COLO668 (cell line): ENCODE data around the gene MAGI1.
A peak's percentile ranks its signal among the peaks of the same experiment; 100 is the strongest.
"Not testable (repeated sequence)": the region's sequence is repeated elsewhere in the genome, so short reads cannot be mapped to it uniquely, and the experiment has no call there.

Experiments used
- DNase-seq: peaks from one replicate; lab custom pipeline; 2025; ENCODE audit not compliant: unreplicated experiment; lab: John Stamatoyannopoulos, UW

MAGI1 gene

DNA sequence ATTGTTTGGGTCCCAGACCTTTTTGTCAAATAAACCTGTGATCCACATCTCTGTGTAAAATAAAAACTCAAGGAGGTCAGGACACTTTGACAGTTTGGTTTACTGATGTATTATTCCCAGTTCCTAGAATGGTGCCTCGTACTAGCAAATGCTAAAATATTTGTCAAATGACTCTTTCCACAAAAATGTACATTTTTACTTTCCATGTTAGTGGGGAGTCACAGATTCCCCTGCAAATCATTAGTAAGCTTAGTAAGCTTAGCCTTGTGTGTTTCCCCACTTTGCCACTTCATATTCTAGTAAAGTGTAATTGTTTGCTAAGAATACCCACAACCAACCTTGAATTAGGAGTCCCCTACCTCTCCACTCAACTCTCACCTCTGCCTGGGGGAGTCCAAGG lies 2.4 kb upstream of the MAGI1 start:
- no peak for DNase-seq

DNA sequence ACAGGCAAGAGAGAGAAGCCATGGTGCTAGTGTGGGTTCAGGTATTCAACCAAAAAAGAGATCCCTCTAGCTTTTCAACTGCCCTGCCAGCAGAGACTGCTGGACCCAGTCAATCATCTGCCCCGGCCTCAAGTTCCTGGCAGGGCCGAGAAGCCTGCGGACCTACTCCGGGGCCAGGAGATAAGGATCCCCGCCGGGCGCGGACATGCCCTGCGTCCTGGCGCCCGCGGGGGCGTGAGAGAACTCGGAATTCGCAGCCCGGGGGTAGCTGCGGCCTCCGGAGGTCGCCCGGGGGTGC lies 821 bp upstream of the MAGI1 start:
- DNase-seq = no peak

DNA sequence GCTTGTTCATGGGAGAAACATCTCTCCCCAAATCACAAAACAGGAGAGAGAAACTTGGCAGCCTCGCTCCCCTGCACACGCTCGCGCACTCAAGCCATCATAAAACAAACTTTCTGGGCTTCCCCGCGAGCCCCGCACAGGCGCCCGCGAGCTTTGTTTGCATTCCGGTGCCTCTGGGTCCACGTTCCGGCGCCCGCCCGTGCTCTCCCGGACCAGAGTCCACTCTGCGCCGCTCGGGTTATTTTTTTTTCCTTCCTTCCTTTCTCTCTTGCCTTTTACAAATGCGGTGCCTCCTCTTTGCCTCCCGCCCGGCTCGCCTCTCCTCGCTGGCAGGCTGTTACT lies 363 bp downstream of the MAGI1 start:
- DNase-seq = peak; percentile 75

DNA sequence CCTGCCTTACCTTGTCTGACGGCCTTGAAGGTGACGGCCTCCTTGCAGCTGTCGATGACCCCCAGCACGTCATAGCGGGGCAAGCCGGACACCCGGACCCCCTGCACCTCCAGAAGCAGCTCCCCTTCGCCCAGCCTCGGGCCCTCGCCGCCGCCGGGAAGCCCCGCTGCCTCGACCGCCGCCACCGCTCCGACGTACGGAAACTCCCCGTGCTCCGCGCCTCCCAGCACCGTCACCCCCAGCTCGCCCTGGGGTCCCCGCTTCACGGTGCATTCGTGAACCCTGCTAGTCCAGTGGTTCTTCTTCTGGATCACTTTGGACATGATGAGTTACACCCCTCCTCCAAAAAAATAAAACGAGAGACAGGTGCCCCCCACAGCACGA lies 740 bp downstream of the MAGI1 start:
- DNase-seq = peak; percentile 35

DNA sequence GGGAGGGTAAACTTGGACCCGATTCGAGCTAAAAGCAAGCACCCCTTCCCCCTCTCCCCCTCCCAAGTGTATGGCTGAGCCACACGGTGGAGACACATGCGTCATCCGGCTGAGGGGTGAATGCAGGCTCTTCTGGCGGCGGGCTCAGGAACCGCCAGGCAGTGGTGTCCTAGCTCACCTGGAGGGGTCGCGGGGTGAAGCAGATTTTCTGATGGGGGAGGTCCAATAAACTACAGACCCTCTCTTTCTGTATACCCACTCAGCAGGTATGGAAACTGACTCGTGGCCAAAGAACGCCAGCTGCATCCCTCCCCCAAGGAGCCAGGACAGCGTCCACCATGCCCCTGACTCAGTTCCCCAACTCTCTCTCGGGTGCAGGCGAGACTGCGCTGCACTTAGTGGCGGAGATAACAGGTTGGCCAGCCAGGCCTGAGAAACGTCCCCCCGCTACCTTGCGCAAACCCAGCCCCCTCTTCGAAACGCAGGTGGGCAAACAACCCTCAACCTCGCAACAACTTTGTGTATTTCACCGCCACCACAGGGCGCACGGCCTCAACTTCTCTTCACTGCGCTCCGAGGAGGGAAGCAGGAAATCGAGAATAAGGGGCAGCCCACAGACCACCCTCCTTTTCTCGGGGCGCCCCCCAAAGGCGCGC lies 1.3 kb downstream of the MAGI1 start:
- DNase-seq = peak; percentile 64

DNA sequence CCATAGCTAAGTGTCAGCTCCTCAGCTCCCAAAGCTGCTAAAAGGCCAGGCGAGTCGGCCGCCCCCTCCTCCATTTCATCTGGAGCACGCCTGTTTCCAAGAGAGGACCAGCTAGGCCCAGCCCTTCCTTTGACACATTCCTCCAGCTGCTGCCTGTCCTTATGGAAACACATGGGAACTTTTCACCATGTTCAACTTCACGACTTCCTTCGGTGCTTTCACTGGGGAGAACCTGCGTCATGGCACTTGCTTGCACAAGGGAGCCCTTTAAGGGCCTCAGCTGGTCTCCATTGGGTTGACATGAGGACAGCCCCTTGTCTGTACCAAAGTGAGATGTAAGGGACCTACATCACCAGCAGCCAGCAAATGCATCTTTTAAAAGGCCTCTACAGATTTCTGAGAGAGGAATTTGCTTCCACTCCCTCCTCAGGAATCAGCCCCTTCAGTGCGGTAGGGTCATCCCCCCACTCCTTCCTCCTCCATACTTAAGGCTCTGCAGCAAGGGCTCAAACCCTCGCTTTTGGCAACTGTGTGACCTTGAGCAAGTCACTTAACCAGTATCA lies 2.1 kb downstream of the MAGI1 start:
- DNase-seq = peak; percentile 9

DNA sequence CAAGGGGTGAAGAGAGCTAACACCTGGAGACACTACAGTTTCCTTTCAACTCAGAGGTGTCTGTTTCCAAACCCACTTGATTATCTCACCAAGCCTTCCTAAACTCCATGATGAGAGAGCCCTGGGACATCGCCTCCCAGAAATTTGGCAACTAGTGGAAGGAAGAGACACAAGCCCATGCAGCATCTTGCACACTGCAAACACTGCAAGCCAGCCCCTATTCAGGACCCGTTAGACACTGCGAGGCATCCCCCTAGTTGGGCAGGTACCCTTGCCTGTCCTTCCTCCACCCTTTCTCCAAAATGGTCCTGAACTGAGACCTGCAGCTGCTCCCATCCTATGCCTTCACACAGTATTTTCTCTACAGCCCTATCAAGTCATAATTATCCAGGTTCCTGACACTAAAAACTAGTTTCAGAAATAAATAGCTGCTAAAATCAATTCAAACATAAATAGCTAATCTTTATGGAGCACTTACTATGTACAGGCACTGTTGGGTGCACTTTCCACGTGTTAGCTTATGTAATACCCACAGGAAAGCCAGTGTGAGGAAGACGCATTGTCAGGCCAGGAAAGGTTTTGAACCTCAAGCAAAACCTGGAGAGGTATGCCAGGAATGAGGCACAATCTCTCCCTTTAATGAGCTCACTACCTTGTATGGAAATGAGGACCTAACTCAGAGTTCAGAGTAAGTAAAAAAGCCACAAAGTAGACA lies 2.8 kb downstream of the MAGI1 start:
- peak; percentile 10 for DNase-seq

DNA sequence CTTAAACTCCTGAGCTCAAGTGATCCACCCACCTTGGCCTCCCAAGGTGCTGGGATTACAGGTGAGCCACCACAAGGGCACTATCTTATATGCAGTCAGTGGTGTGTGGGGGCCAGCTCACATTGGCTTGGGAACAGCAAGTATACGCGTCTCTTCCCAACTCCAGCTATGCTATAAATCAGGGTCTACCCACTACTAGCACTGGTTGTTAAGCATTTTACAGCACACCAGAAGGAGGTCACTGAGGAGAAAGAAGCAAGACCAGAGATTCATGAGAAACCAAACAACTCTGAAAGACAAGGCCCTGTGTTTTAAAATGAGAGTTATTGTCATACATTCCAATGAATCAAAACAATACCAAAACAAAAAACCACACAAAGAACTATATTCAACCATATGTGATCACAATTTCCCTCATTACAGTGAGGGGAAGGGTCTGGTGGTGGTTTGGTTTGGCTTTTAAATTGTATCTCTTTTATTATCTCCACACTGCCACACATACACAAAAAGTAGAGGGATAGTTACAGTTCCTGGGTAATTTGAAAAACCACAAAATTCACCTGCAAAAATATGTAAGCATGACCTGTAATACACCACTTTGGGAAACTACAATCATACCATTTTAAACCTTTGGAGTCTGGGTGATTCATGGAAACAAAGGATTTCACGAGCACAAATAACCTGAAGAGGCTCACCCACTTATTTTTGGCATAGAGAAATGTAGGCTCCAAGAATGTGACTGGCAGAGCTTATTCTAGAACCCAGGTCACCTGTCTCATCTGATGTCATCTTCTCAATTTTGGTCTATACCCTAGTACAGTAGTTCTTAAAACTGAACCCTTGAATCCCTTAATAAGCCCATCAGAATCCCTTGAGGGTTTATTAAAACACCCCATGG lies 5.2 kb downstream of the MAGI1 start:
- DNase-seq = no peak

DNA sequence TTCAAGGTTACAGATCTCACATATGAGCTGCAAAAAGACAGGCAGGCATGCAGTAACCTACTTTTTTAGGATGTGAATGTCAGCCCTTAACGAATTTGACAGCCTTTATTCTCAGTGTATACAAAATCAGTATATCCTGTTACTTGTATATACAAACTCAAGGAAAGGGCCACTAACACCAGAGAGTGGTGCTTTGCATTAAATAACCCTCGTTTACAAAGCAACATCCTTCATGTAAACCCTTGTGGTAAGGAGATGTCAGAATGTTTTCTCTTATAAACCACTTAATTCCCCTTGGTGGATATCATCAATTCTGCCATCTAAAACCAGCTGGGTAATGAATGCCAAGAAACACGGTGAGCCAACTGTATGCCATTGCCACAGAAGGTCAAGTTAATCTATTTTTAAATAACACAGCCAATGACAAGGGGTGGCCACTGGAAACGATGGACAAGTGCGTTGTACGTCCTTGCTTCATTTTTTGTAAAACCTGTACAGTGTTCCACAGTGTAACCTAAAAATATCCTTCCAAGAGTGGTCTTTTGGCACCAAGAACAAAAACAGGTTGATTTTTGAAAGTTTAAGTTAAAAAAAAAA lies 7.5 kb downstream of the MAGI1 start:
- no peak for DNase-seq

DNA sequence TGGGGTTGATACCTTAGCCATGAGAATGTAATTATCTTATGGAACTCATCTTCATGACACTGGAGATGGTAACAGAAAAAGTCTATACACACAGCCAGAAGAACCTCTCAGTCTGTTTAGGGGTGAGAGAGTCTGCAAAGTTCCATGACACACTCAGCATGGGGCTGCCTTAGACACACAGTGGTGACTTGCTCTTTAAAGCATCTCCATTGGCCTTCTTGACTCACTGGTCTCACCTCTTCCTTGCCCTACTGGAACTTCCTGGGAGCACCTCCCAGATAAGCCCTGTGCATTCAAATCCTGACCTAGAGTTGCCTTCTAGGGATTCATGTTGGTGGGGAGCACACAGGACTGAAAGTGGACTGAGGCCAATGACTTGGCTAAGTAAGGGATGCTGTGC lies 9.3 kb downstream of the MAGI1 start:
- no peak for DNase-seq

DNA sequence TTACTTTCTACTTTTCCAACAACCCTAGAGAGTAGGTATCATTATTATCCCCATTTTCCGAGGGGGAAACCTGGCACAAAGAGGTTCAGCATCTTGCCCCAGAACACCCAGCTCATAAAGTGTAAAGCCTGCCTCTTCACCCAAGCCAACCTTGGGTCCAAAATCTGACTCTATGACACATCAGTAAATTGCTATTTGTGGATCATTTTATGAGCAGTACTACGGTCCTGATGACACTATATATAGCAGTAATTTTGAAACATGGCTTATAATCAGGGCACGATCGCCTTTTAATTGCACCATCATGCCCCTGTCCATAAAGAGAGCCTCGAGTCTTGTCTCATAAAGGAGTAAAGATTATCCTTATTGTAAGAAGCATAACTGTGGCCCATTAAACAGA lies 9.7 kb downstream of the MAGI1 start:
- DNase-seq = no peak

DNA sequence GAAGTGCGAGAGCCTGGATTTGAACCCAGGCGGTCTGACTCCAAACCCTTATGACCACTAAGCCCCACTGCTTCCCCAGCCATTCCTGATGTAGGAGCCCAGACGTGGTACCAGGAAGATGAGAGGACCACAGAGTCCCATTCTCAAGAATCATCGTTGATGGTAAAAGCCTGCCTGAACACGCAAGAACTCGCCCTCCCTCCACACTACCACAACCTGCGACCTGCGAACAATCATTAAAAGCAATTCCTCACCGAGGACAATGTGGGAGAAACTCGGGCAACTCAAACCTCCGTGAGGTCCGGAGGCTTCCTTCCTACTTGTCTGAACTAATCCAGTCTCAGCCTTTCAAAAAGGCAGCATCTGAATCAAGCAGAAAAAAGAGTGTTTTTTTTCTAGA lies 10.3 kb downstream of the MAGI1 start:
- no peak for DNase-seq

DNA sequence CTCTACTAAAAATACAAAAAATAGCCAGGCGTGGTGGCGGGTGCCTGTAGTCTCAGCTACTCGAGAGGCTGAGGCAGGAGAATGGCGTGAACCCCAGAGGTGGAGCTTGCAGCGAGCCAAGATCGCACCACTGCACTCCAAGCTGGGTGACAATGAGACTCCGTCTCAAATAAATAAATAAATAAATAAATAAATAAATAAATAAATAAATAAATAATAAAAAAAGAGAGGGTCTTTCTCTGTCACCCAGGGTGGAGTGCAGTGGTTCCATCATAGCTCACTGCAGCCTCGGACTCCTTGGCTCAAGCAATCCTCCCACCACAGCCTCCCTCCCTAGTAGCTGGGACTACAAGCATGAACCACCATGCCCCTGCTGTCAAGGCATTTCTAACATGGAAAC lies 11.6 kb downstream of the MAGI1 start:
- DNase-seq = not testable (repeated sequence)

DNA sequence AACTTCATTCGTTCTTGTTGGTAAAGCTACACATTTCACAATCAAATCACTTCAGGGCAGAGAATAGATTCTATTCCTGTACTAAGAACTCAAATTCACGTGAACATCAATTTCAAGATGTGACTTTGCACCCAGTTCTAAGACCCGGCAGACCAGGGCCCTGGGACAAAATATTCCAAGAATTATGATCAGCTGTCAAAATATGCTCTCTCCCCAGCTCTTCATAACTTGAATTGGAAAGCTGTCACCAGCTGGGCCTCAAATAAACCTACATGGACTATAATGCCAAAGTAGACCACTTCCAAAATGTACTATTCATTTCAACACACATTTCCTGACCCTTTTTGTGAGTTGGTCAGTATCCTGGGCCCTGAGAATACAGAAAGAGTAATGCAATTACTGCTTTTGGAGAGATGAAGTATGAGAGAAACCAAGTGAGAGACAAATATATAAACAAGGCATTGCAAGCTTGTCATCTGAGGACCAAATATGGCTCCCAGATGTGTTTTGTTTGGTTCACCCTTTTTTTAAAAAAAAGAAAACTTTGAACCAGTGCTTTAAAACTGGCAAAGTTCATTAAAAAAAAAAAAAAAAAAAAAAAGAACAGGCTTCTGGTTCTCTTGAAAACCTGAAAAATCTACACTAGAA lies 14.9 kb downstream of the MAGI1 start:
- DNase-seq = no peak

DNA sequence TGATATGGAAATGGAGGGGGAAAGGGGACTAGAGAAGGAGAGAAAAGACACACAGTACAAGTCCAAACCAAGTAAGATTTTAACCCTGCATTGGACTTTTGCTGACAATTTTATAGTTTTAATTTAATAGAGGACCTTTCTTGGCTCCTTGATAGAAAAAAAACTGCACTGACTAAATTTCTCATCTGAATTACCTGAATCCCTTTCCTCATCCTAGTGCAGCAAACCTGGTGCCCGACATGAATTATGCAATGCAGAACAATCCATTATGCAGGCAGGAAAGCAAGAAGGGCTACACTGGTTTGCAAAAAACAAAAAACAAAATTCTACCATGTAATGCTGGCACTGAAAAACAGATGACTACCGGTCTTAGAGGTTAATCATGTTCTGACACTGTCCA lies 15.5 kb downstream of the MAGI1 start:
- DNase-seq = no peak

DNA sequence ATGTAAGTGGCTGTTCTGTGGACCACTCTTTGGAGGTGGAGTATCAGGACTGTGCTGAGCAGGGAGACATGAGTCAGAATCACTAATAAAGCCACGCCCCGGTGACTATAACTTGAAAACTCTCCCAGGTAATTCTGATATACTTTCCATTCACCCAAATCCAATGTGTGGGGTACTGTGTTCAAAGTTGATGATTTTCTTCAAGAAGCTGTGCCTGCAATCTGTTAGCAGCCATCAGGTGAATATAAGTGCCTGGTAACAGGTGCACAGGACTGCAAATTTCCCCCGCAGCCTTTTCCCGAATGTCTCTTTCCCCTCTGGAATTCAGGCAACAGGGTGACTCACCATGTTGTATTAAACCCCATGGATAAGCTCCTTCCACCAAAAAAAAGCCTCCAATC lies 17.0 kb downstream of the MAGI1 start:
- DNase-seq = no peak

DNA sequence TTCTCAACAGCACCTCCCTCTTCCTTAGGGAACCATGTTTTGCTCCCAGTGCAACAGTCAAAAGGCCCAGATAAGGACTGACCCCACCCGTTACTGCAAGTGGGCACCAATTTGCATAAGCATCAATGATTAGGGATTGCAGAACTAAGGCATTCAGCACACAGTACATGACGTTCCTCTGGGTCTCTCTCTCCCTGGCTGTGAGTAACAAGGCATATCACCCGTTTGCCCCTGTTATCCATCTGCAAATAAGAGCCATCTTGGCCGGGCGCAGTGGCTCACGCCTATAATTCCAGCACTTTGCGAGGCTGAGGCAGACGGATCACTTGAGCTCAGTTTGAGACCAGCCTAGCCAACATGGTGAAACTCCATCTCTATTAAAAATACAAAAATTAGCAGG lies 18.8 kb downstream of the MAGI1 start:
- no peak for DNase-seq

DNA sequence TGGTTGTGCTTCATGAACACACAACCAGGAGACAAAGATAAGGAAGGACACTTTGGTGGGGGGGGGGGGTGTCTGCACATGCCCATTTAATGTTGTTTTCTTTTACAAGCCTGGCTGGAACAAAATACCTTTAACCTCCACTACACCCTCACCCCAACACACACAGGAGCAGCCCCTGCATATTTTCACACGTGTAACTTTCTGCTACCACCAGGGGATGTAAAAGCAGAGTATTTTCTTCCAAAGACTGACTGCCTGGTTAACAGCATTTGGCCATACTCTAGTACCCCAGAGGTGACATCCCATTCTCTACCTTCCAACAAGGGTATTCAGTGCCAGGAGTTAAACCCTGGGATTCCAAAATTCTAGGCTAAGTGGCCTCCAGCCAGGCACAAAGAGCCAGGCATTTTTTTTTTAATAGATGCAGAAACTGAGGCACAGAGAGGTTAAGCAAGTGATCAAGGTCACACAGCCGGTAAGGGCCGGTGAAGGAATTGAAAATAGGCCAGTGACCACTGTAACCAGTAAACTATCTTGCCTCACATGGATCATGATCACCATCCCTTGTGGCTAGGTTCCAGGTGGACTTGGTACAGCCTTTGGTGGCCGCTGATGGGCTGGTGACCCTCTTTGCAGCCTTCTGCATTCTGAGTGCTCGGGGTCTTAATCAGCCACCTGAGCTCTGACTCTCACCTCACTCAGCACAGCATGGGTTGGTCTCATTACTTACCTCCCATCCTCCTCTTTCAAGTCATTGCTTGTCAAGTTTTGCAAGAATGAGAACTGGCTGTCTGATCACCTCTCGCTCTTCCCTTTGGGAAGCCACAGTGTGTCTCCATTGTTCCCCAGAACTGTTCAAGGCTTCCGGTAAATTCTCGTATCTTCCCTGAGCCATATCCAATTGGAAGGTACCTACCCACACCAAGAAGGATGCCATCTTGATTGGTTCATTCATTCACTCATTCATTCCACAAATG lies 20.4 kb downstream of the MAGI1 start:
- no peak for DNase-seq

DNA sequence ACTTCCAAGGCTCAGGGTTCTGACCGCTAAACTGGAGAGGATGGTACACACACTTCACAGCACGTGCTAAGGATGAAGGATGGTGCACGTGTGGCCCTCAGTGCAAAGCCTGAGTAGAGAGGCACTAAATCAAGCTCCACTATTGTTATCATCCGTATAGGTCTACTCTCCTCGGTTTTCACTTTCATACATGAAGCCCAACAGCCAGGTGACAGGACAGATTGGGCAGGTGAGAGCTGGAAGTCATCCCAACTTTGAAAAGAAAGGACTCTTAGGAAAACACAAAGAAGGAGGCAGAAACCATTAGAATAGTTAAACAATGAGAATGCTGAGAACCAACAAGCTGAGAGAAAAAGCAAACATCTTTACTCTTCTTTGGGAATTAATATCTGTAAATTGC lies 21.1 kb downstream of the MAGI1 start:
- peak; percentile 26 for DNase-seq

DNA sequence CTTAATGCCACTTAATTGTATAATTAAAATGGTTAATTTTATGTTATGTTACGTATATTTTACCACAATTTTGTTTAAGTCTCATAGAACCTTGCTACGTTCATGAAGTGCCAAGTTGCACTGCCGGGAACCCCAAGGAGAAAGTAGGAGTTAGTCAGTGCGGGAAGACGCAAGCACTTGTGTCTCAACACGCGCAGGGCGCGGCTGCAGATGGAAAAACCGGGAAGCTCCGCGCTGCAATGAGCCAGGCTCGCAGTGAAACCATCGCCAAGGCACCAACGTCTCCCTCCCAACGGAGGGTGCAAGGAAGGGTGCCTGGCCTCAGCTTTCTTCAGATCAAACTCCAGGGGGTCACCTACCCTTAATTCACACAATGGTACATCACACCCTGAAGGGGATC lies 21.6 kb downstream of the MAGI1 start:
- DNase-seq = no peak
